SK-N-SH treated with all-trans-retinoic acid at 6 μM for 48 hours (cell line): Measurements from ENCODE around the gene MGME1.

Experiments used
- ATAC-seq: fragments of 200-7000 bp; cut with Tn5 transposase; 3 replicates; pipeline ENCODE4 v1.9.1; 2020; ENCODE audit warnings: mild to moderate bottlenecking, moderate library complexity
- ARNTL ChIP-seq: fragments of 450-650 bp; formaldehyde crosslinking; IDR thresholded peaks from 2 replicates; pipeline ENCODE4 v1.5.0; 2020; ENCODE audit warnings: low read depth, mild to moderate bottlenecking, moderate library complexity, borderline replicate concordance
- BACH2 ChIP-seq: fragments of 250-450 bp; sonication (Bioruptor Pico); IDR thresholded peaks from 2 replicates; pipeline ENCODE4 v1.9.0; 2021; ENCODE audit warnings: mild to moderate bottlenecking, borderline replicate concordance
- CREB5 ChIP-seq: fragments of 250-450 bp; sonication (Bioruptor Pico); IDR thresholded peaks from 2 replicates; pipeline ENCODE4 v1.5.1; 2020; ENCODE audit warnings: low read depth, mild to moderate bottlenecking, moderate library complexity
- CSDC2 ChIP-seq: fragments of 250-450 bp; sonication (Bioruptor Pico); IDR thresholded peaks from 2 replicates; pipeline ENCODE4 v1.5.0; 2020; ENCODE audit warnings: mild to moderate bottlenecking, moderate library complexity
- ESRRG ChIP-seq: fragments of 250-450 bp; sonication (Bioruptor Pico); IDR thresholded peaks from 2 replicates; pipeline ENCODE4 v1.6.1; 2021; ENCODE audit warnings: mild to moderate bottlenecking
- GLIS3 ChIP-seq: fragments of 250-450 bp; sonication (Bioruptor Pico); IDR thresholded peaks from 2 replicates; pipeline ENCODE4 v1.5.0; 2020; ENCODE audit warnings: mild to moderate bottlenecking, moderate library complexity
- ISL1 ChIP-seq: fragments of 250-450 bp; sonication (Bioruptor Pico); IDR thresholded peaks from 2 replicates; pipeline ENCODE4 v2.1.2; 2022; ENCODE audit warnings: mild to moderate bottlenecking, moderate library complexity
- OSR1 ChIP-seq: fragments of 250-450 bp; sonication (Bioruptor Pico); IDR thresholded peaks from 2 replicates; pipeline ENCODE4 v1.8.0; 2022; ENCODE audit warnings: moderate library complexity, mild to moderate bottlenecking, inconsistent platforms
- PATZ1 ChIP-seq: fragments of 250-450 bp; sonication (Bioruptor Pico); IDR thresholded peaks from 2 replicates; pipeline ENCODE4 v1.8.0; 2020; ENCODE audit warnings: mild to moderate bottlenecking, moderate library complexity, borderline replicate concordance
- POU6F1 ChIP-seq: fragments of 250-450 bp; sonication (Bioruptor Pico); IDR thresholded peaks from 2 replicates; pipeline ENCODE4 v1.8.0; 2021; ENCODE audit warnings: low read depth, mild to moderate bottlenecking, moderate library complexity, borderline replicate concordance
- PPARA ChIP-seq: fragments of 250-450 bp; sonication (Bioruptor Pico); IDR thresholded peaks from 2 replicates; pipeline ENCODE4 v1.5.0; 2020; ENCODE audit warnings: mild to moderate bottlenecking, borderline replicate concordance
- RARB ChIP-seq: fragments of 250-450 bp; sonication (Bioruptor Pico); IDR thresholded peaks from 2 replicates; pipeline ENCODE4 v1.8.0; 2021; ENCODE audit warnings: mild to moderate bottlenecking, moderate library complexity
- SNAI2 ChIP-seq: fragments of 250-450 bp; sonication (Bioruptor Pico); IDR thresholded peaks from 2 replicates; pipeline ENCODE4 v1.5.0; 2020; ENCODE audit warnings: mild to moderate bottlenecking, moderate library complexity
- TCF4 ChIP-seq: fragments of 250-450 bp; sonication (Bioruptor Pico); IDR thresholded peaks from 2 replicates; pipeline ENCODE4 v1.8.0; 2021; ENCODE audit warnings: mild to moderate bottlenecking, moderate library complexity, borderline replicate concordance
- TOX ChIP-seq: fragments of 250-450 bp; sonication (Bioruptor Pico); IDR thresholded peaks from 2 replicates; pipeline ENCODE4 v1.8.0; 2021; ENCODE audit warnings: mild to moderate bottlenecking, moderate library complexity, borderline replicate concordance
- TSHZ2 ChIP-seq: fragments of 250-450 bp; sonication (Bioruptor Pico); IDR thresholded peaks from 2 replicates; pipeline ENCODE4 v1.5.0; 2020; ENCODE audit warnings: mild to moderate bottlenecking, moderate library complexity
- ZC3H10 ChIP-seq: fragments of 250-450 bp; sonication (Bioruptor Pico); IDR thresholded peaks from 2 replicates; pipeline ENCODE4 v1.5.1; 2021; ENCODE audit warnings: mild to moderate bottlenecking, moderate library complexity
- ZFP3 ChIP-seq: fragments of 250-450 bp; sonication (Bioruptor Pico); IDR thresholded peaks from 2 replicates; pipeline ENCODE4 v1.5.0; 2020; ENCODE audit warnings: mild to moderate bottlenecking, moderate library complexity
- ZFP30 ChIP-seq: fragments of 450-650 bp; formaldehyde crosslinking; IDR thresholded peaks from 2 replicates; pipeline ENCODE4 v1.5.0; 2022; ENCODE audit warnings: mild to moderate bottlenecking, moderate library complexity
- ZNF565 ChIP-seq: fragments of 450-650 bp; formaldehyde crosslinking; conservative IDR thresholded peaks from 2 replicates; pipeline ENCODE4 v1.5.0; 2020; ENCODE audit warnings: low read depth, mild to moderate bottlenecking, moderate library complexity
- ZNF70 ChIP-seq: fragments of 450-650 bp; formaldehyde crosslinking; IDR thresholded peaks from 2 replicates; pipeline ENCODE4 v1.5.0; 2020; ENCODE audit warnings: mild to moderate bottlenecking, moderate library complexity
- ZNF8 ChIP-seq: fragments of 450-650 bp; formaldehyde crosslinking; IDR thresholded peaks from 2 replicates; pipeline ENCODE4 v1.5.0; 2020; ENCODE audit warnings: mild to moderate bottlenecking, moderate library complexity

Gene MGME1

GRCh38 chr20:17947474-17947815 is 21.4 kb upstream of the MGME1 start:
- TF ChIP-seq TSHZ2 (CRISPR knock-in tag) (no peak), ZC3H10 (no peak), ZNF70 (no peak), CSDC2 (CRISPR knock-in tag) (no peak), RARB (no peak), ZNF565 (no peak), ARNTL (no peak), OSR1 (CRISPR knock-in tag) (no peak), ZFP30 (CRISPR knock-in tag) (no peak), CREB5 (CRISPR knock-in tag) (no peak), ZFP3 (CRISPR knock-in tag) (no peak), BACH2 (CRISPR knock-in tag) (no peak), GLIS3 (CRISPR knock-in tag) (no peak), TCF4 (CRISPR knock-in tag) (no peak), ISL1 (no peak), ESRRG (no peak), PATZ1 (CRISPR knock-in tag) (no peak), SNAI2 (no peak), TOX (no peak), PPARA (CRISPR knock-in tag) (no peak)
- no peak for ATAC-seq

GRCh38 chr20:17948442-17948841 is 20.4 kb upstream of the MGME1 start:
- TF ChIP-seq POU6F1 (CRISPR knock-in tag) (no peak), TSHZ2 (CRISPR knock-in tag) (no peak), RARB (no peak), ZC3H10 (no peak), ZFP30 (CRISPR knock-in tag) (no peak), ZNF8 (CRISPR knock-in tag) (no peak)
- no peak for ATAC-seq

- no peak for TF ChIP-seq TOX
- no peak for TF ChIP-seq PPARA (CRISPR knock-in tag)
- TF ChIP-seq TCF4 (CRISPR knock-in tag), result no peak
- TF ChIP-seq ESRRG, result no peak
- TF ChIP-seq ZC3H10, result no peak
- no peak for TF ChIP-seq ZNF8 (CRISPR knock-in tag)
- TF ChIP-seq SNAI2, result no peak
- TF ChIP-seq ARNTL, result no peak
- no peak for TF ChIP-seq OSR1 (CRISPR knock-in tag)
- TF ChIP-seq, all 23 proteins: peak for 0
- no peak for ATAC-seq
These were observed 18.9 kb upstream of the MGME1 start for GRCh38 chr20:17949899-17950298.
